GM12891 (cell line): Measurements from ENCODE around the gene SLC9B2. TPM values are rescaled to one million over a fixed set of nuclear protein-coding genes. Genes with fewer than 3 reads are reported as not detected.

Source experiments
- DNase-seq: peaks from one replicate; pipeline ENCODE4 v3.0.0; 2011; ENCODE audit warnings: low spot score; ENCODE audit not compliant: insufficient read length
- FAIRE-seq: peaks from 2 replicates; lab custom pipeline; 2011; peaks lifted over from hg19 to GRCh38; lab: Jason Lieb, UNC
- PAX5 ChIP-seq: IDR thresholded peaks from 2 replicates; pipeline ENCODE4 v1.6.1; 2011; ENCODE audit warnings: low read length, moderate library complexity, mild to moderate bottlenecking; ENCODE audit not compliant: insufficient read depth, severe bottlenecking
- POLR2A ChIP-seq: IDR thresholded peaks from 2 replicates; pipeline ENCODE4 v1.6.1; 2011; ENCODE audit warnings: low read depth, low read length, control low read depth
- POLR2AphosphoS5 ChIP-seq: IDR thresholded peaks from 2 replicates; pipeline ENCODE4 v1.6.1; 2011; ENCODE audit warnings: low read depth, low read length, control low read depth
- POU2F2 ChIP-seq: IDR thresholded peaks from 2 replicates; pipeline ENCODE4 v1.6.1; 2011; ENCODE audit warnings: low read depth, mild to moderate bottlenecking, control low read depth, low read length, moderate library complexity
- SPI1 ChIP-seq: IDR thresholded peaks from 2 replicates; pipeline ENCODE4 v1.6.1; 2011; ENCODE audit warnings: low read depth, low read length, control low read depth
- TAF1 ChIP-seq: IDR thresholded peaks from 2 replicates; pipeline ENCODE4 v1.6.1; 2011; ENCODE audit warnings: low read depth, low read length, control low read depth
- polyA plus RNA-seq: library from polyadenylated mRNA; unstranded; fragments of >200 nt; gene quantifications from one replicate; pipeline ENCODE4 v1.2.1, GENCODE V29; 2012; ENCODE audit warnings: low read depth, missing spikeins, inconsistent platforms; ENCODE audit not compliant: missing spikeins

SLC9B2 gene
- 13.7 TPM for polyA plus RNA-seq

GRCh38 chr4:103076747-103077347, at the start of gene SLC9B2:
SLC9B2 (minus strand) TSS chr4:103076761; CDS start chr4:103067550, 9,211 bp downstream.
- TF ChIP-seq POLR2AphosphoS5 (peak; percentile 3; the same call in 1 of the 2 replicates), POLR2A (peak; percentile 44; the same call in 1 of the 2 replicates), TAF1 (peak; percentile 68; the same call in 1 of the 2 replicates), PAX5 (no peak)
- DNase-seq = no peak
- no peak for FAIRE-seq

GRCh38 chr4:103126126-103126525, 49.6 kb upstream of the SLC9B2 start:
- no peak for FAIRE-seq
- TF ChIP-seq SPI1 (no peak), POU2F2 (no peak), TAF1 (no peak), POLR2AphosphoS5 (no peak), PAX5 (no peak)
- DNase-seq = no peak

GRCh38 chr4:103123114-103123513, 46.6 kb upstream of the SLC9B2 start:
- DNase-seq = no peak
- no peak for FAIRE-seq
- no peak for TF ChIP-seq TAF1
- TF ChIP-seq POU2F2 = no peak
- TF ChIP-seq PAX5 = no peak
- TF ChIP-seq SPI1 = no peak
- no peak for TF ChIP-seq POLR2A
- no peak for TF ChIP-seq POLR2AphosphoS5

GRCh38 chr4:103118166-103118565, 41.6 kb upstream of the SLC9B2 start:
- FAIRE-seq (no peak), DNase-seq (no peak)
- no peak for TF ChIP-seq POLR2AphosphoS5
- no peak for TF ChIP-seq TAF1
- TF ChIP-seq POU2F2 = no peak
- no peak for TF ChIP-seq POLR2A
- TF ChIP-seq SPI1 = no peak
- no peak for TF ChIP-seq PAX5

- DNase-seq = no peak
- TF ChIP-seq TAF1 (no peak), SPI1 (no peak), POLR2A (no peak), POLR2AphosphoS5 (no peak), PAX5 (no peak), POU2F2 (no peak)
- peak; percentile 57 for FAIRE-seq
Measured at GRCh38 chr4:103111598-103111997, 35.0 kb upstream of the SLC9B2 start.

- TF ChIP-seq PAX5 (no peak), POLR2A (no peak), POLR2AphosphoS5 (no peak), SPI1 (no peak), TAF1 (no peak), POU2F2 (no peak)
- DNase-seq = no peak
- FAIRE-seq = no peak
Measured at GRCh38 chr4:103108542-103108941, 32.0 kb upstream of the SLC9B2 start.

- TF ChIP-seq POLR2A (no peak), TAF1 (no peak), POLR2AphosphoS5 (no peak), SPI1 (no peak), POU2F2 (no peak), PAX5 (no peak)
- FAIRE-seq = no peak
- no peak for DNase-seq
Measured at GRCh38 chr4:103105558-103106356, 29.2 kb upstream of the SLC9B2 start.

GRCh38 chr4:103104886-103105285, 28.3 kb upstream of the SLC9B2 start:
- no peak for DNase-seq
- TF ChIP-seq PAX5 (no peak), POU2F2 (no peak), TAF1 (no peak), SPI1 (no peak), POLR2A (no peak), POLR2AphosphoS5 (no peak)
- no peak for FAIRE-seq

GRCh38 chr4:103100691-103101090, 24.1 kb upstream of the SLC9B2 start:
- TF ChIP-seq POLR2A = no peak
- no peak for TF ChIP-seq POLR2AphosphoS5
- TF ChIP-seq SPI1 = no peak
- TF ChIP-seq POU2F2 = no peak
- TF ChIP-seq PAX5 = no peak
- FAIRE-seq (no peak), DNase-seq (no peak)
